GM18526 (cell line): Measurements from ENCODE around the gene ASTN2.

ENCODE experiments used
- POLR2A ChIP-seq: IDR thresholded peaks from 3 replicates; pipeline ENCODE4 v1.6.1; 2011; ENCODE audit not compliant: insufficient read length; ENCODE audit errors: extremely low read depth

Gene ASTN2

DNA sequence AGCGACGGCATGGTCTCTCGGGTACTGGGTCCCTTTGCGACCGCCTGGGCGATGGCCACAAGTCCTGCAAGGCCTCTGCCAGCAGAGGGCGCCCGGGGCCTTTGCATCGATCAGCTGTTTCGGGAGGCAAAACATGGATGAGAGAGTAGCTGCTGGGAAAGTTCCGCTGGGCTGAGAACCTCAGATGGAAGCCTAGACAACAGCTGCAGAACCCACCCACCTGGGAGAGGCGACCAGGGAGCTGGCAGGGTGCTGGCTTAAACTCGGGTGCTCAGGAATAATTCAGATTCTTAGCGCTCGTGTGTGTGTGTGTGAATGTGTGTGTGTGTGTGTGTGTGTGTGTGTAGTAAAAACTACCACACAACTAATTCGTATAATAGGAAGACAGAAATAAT, 677.7 kb downstream of the ASTN2 start:
- no peak for TF ChIP-seq POLR2A

DNA sequence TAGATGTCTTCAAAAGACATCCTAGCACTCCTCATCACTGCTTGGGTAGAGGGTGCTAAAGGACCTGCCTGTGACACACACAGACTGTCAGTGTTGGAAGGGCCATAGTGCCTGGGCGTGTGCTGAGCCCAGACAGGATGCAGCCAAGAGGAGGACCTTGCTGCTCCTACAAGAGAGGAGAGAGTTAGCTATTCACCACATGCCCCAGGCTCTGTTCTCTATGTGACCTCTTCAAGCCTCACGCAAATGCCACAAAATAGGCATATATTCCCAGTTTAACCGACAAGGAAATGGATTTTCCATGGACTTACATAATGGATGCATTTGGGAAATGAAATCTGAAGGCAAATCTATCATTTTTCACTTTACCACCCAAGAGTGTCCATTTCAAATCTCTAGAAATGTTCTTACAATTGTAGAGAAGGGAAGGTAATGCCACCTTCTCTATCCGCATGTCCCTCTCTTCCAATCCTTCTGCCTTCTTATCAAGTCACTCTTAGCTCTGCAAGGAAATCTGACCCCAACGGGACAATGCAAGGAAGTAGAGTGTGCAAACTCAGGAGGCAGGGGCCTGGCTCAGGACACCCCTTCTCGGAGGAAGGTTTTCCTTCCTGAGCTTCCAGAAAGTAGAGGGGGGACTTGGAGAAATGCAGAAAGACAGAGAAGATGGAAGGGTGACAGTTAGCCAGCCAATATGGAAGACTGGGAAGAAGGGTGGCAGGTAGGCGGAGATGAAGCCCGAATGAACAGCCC, 678.3 kb downstream of the ASTN2 start:
- no peak for TF ChIP-seq POLR2A

GRCh38 chr9:116733010-116733641, 681.7 kb downstream of the ASTN2 start:
- TF ChIP-seq POLR2A: no peak

GRCh38 chr9:116726602-116727001, 688.3 kb downstream of the ASTN2 start:
- TF ChIP-seq POLR2A: no peak

DNA sequence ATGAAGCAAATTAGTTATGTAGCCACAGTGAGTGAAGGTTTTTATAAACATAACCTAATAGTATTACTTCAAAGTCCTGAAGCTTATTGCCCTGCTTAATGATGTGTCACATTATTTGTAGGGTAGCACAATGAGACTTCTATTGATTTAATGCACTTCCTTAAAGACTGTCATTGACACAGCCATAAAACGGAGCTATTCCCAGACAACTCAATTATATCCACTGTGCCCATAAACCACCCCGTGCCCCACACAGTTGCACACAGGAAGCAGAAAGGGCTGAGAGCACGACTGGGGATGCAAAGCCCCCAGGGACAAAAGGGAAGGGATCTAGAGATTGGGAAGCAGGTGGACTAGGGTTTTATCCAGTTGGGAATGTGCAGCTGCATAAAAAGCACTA, 690.7 kb downstream of the ASTN2 start:
- TF ChIP-seq POLR2A: no peak

- TF ChIP-seq POLR2A: no peak
Observed at GRCh38 chr9:116721944-116722343, 692.9 kb downstream of the ASTN2 start.

GRCh38 chr9:116721411-116721810, 693.4 kb downstream of the ASTN2 start:
- no peak for TF ChIP-seq POLR2A

GRCh38 chr9:116720111-116720510, 694.7 kb downstream of the ASTN2 start:
- no peak for TF ChIP-seq POLR2A

DNA sequence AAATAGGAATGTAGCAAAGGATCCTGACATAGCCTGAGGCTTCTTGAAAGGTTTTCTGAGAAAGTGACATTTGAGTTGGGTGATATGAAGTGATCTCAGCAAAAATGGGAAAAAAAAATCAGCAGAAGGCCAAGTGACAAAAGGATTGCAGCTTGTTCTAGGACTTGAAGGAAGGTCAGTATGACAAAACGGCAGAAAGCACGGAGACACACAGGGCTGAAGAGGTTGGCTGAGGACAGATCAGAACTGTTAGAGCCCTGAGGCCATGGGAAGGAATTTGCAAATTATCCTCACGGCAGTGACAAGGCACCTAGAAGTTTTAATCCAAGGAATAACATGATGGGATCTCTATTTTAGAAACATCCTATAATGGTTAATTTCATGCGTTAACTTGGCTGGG, 696.7 kb downstream of the ASTN2 start:
- no peak for TF ChIP-seq POLR2A

DNA sequence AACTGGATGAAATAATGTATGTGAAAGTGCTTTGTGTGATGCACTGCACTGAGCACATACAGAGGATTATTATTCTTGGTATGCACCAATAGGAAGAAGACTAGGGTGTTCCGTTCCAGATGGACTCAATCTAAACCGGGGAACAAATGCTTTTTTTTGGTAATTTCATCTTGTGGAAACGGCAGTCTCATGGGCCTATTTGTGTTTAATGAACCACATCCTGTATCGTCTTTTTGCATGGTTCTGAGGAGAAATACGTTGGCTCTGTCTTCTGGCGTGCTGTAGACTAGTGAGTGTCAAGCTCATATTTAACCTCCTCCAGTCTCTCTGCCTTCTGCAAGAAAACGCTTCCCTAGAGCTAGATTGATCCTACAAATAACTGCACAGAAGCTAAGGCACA, 697.7 kb downstream of the ASTN2 start:
- no peak for TF ChIP-seq POLR2A

- TF ChIP-seq POLR2A: no peak
Observed at GRCh38 chr9:116716438-116716837, 698.4 kb downstream of the ASTN2 start.

GRCh38 chr9:116715751-116716150, 699.1 kb downstream of the ASTN2 start:
- no peak for TF ChIP-seq POLR2A

DNA sequence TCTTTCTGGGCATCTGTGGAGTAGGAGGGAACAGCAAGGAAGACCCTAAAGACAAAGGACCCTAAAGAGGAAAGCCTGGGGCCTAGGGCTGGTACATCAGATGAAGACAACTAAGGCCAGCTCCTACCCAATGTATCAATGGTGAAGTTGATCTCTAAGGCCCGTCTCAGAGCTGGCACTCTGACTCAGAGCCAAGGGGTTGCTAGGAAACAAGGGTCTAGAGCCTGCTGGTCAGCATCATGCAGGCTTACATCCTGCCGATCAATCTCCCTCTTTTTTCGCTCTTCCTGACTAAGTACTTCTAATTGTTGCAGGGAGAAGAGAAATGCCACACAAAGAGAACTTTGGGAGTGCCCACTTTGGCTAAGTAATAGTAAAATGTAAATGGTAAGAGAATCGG, 701.6 kb downstream of the ASTN2 start:
- no peak for TF ChIP-seq POLR2A

DNA sequence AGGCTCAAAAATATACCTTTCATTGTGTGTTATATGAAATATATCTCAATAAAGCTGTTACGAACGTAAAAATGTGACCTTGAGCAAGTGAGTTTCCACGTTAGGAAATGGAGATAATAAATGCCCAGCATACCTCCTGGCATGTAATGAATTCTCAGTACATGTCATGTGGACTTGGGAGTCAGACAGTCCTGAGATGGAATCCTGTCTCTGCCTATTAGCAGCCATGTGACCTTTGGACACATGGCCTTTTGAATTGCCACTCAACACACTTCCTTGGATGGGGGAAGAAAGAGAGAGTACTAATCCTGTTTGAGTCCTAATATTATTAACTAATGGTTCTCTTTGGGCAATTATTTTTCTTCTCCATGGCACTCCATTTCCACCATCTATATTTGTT, 702.1 kb downstream of the ASTN2 start:
- no peak for TF ChIP-seq POLR2A

- no peak for TF ChIP-seq POLR2A
Observed at GRCh38 chr9:116706310-116707290, 708.3 kb downstream of the ASTN2 start.

GRCh38 chr9:116705531-116705930, 709.3 kb downstream of the ASTN2 start:
- no peak for TF ChIP-seq POLR2A
